H9 (cell line): ENCODE measurements around the gene PRTFDC1. TPM values are rescaled to one million over a fixed set of nuclear protein-coding genes. Genes with fewer than 3 reads are reported as not detected.
"Not testable (repeated sequence)": the region's sequence is repeated elsewhere in the genome, so short reads cannot be mapped to it uniquely, and the experiment has no call there.

Experiments
- DNase-seq: peaks from one replicate; pipeline ENCODE4 v3.0.0-alpha.2; 2017
- H2AFZ ChIP-seq: one replicate; pipeline ENCODE4 v1.6.1; 2013; ENCODE audit warnings: mild to moderate bottlenecking, low read length, control low read depth, moderate library complexity
- H2AK5ac ChIP-seq: 2 replicates; pipeline ENCODE4 v1.6.1; 2013; ENCODE audit warnings: low read length, control low read depth, mixed read lengths; ENCODE audit not compliant: insufficient read length
- H2BK120ac ChIP-seq: one replicate; pipeline ENCODE4 v1.6.1; 2013; ENCODE audit warnings: low read depth, mild to moderate bottlenecking, low read length, control low read depth, inconsistent platforms; ENCODE audit not compliant: poor library complexity, severe bottlenecking
- H2BK12ac ChIP-seq: 2 replicates; pipeline ENCODE4 v1.6.1; 2013; ENCODE audit warnings: low read length, control low read depth, mixed read lengths, low read depth; ENCODE audit not compliant: insufficient read length
- H2BK15ac ChIP-seq: 2 replicates; pipeline ENCODE4 v1.6.1; 2013; ENCODE audit warnings: low read depth, low read length, control low read depth
- H2BK20ac ChIP-seq: one replicate; pipeline ENCODE4 v1.6.1; 2013; ENCODE audit warnings: low read depth, mild to moderate bottlenecking, low read length, control low read depth, inconsistent platforms; ENCODE audit not compliant: poor library complexity, severe bottlenecking
- H2BK5ac ChIP-seq: 2 replicates; pipeline ENCODE4 v1.6.1; 2013; ENCODE audit warnings: low read length, control low read depth, mixed read lengths; ENCODE audit not compliant: insufficient read length
- H3K14ac ChIP-seq: 2 replicates; pipeline ENCODE4 v1.6.1; 2013; ENCODE audit warnings: low read length, control low read depth; ENCODE audit not compliant: insufficient read depth
- H3K18ac ChIP-seq: 2 replicates; pipeline ENCODE4 v1.6.1; 2013; ENCODE audit warnings: low read depth, mild to moderate bottlenecking, mixed read lengths, low read length, control low read depth; ENCODE audit not compliant: insufficient read length
- H3K23ac ChIP-seq: 2 replicates; pipeline ENCODE4 v1.6.1; 2013; ENCODE audit warnings: low read length, control low read depth, mixed read lengths, low read depth; ENCODE audit not compliant: insufficient read length
- H3K23me2 ChIP-seq: 2 replicates; pipeline ENCODE4 v1.6.1; 2013; ENCODE audit warnings: low read depth, mild to moderate bottlenecking, mixed read lengths, low read length, control low read depth; ENCODE audit not compliant: insufficient read length, poor library complexity, severe bottlenecking
- H3K27ac ChIP-seq: 2 replicates; pipeline ENCODE4 v1.5.1; 2013; ENCODE audit warnings: low read length, control low read depth, mixed read lengths, low read depth; ENCODE audit not compliant: insufficient read length
- H3K27me3 ChIP-seq: 2 replicates; pipeline ENCODE4 v1.6.1; 2013; ENCODE audit warnings: low read length, control low read depth, inconsistent platforms; ENCODE audit not compliant: insufficient read depth
- H3K4ac ChIP-seq: 2 replicates; pipeline ENCODE4 v1.6.1; 2013; ENCODE audit warnings: low read depth, mild to moderate bottlenecking, control low read depth, inconsistent platforms, low read length, moderate library complexity
- H3K4me1 ChIP-seq: 2 replicates; pipeline ENCODE4 v1.6.1; 2013; ENCODE audit warnings: low read length, control low read depth, inconsistent platforms; ENCODE audit not compliant: insufficient read depth
- H3K4me2 ChIP-seq: 2 replicates; pipeline ENCODE4 v1.6.1; 2013; ENCODE audit warnings: low read length, control low read depth, mixed read lengths; ENCODE audit not compliant: insufficient read length, insufficient read depth
- H3K56ac ChIP-seq: 2 replicates; pipeline ENCODE4 v1.6.1; 2013; ENCODE audit warnings: low read depth, mild to moderate bottlenecking, mixed read lengths, low read length, control low read depth; ENCODE audit not compliant: insufficient read length
- H3K79me1 ChIP-seq: 2 replicates; pipeline ENCODE4 v1.6.1; 2013; ENCODE audit warnings: low read depth, mild to moderate bottlenecking, moderate library complexity, low read length, control low read depth, inconsistent platforms; ENCODE audit not compliant: insufficient read depth, poor library complexity, severe bottlenecking
- H3K79me2 ChIP-seq: 2 replicates; pipeline ENCODE4 v1.6.1; 2013; ENCODE audit warnings: low read length, control low read depth, inconsistent platforms; ENCODE audit not compliant: insufficient read depth
- H3K9ac ChIP-seq: 2 replicates; pipeline ENCODE4 v1.6.1; 2013; ENCODE audit warnings: low read length, control low read depth, mixed read lengths; ENCODE audit not compliant: insufficient read length; ENCODE audit errors: extremely low read depth
- H3K9me3 ChIP-seq: one replicate; pipeline ENCODE4 v1.6.1; 2013; ENCODE audit warnings: low read depth, low read length, inconsistent platforms; ENCODE audit not compliant: control insufficient read depth
- H3T11ph ChIP-seq: one replicate; pipeline ENCODE4 v1.6.1; 2013; ENCODE audit warnings: mild to moderate bottlenecking, low read length, control low read depth, inconsistent platforms
- H4K20me1 ChIP-seq: one replicate; pipeline ENCODE4 v1.6.1; 2013; ENCODE audit not compliant: control insufficient read depth, insufficient read length, insufficient read depth
- H4K5ac ChIP-seq: 2 replicates; pipeline ENCODE4 v1.6.1; 2013; ENCODE audit warnings: low read depth, mild to moderate bottlenecking, mixed read lengths, low read length, control low read depth; ENCODE audit not compliant: insufficient read length
- H4K8ac ChIP-seq: replicated peaks from 2 replicates; pipeline ENCODE4 v1.6.1; 2013; ENCODE audit warnings: low read length, control low read depth, mixed read lengths, low read depth; ENCODE audit not compliant: insufficient read length
- H4K91ac ChIP-seq: 2 replicates; pipeline ENCODE4 v1.6.1; 2013; ENCODE audit warnings: low read depth, mild to moderate bottlenecking, moderate library complexity, mixed read lengths, low read length, control low read depth; ENCODE audit not compliant: insufficient read length
- H3K27ac Mint-ChIP-seq, 3 experiments: 2 replicates in 2 of 3; 3 replicates in 1 of 3; pipeline ENCODE4 v1.8.0; 2020 to 2021; ENCODE audit warnings: mixed read lengths in 3 of 3, mild to moderate bottlenecking in 1 of 3, moderate library complexity in 1 of 3
- H3K27me3 Mint-ChIP-seq: 2 replicates; pipeline ENCODE4 v1.8.0; 2021; ENCODE audit warnings: low read depth, mild to moderate bottlenecking, moderate library complexity, mixed read lengths
- H3K36me3 Mint-ChIP-seq, 3 experiments: 2 replicates in 2 of 3; 3 replicates in 1 of 3; pipeline ENCODE4 v1.8.0; 2020 to 2021; ENCODE audit warnings: low read depth in 3 of 3, mixed read lengths in 3 of 3; ENCODE audit not compliant: insufficient read depth in 1 of 3
- H3K4me1 Mint-ChIP-seq, 2 experiments: 2 replicates each; pipeline ENCODE4 v1.8.0; 2020; ENCODE audit warnings: mixed read lengths in 2 of 2
- H3K4me3 Mint-ChIP-seq, 2 experiments: 2 replicates in 1 of 2; 3 replicates in 1 of 2; pipeline ENCODE4 v1.8.0; 2020 to 2021; ENCODE audit warnings: mild to moderate bottlenecking in 2 of 2, mixed read lengths in 2 of 2, moderate library complexity in 1 of 2
- H3K9me3 Mint-ChIP-seq, 2 experiments: 2 replicates in 1 of 2; 3 replicates in 1 of 2; pipeline ENCODE4 v1.8.0; 2020; ENCODE audit warnings: mild to moderate bottlenecking in 2 of 2, mixed read lengths in 2 of 2, moderate library complexity in 1 of 2
- CTCF ChIP-seq: fragments of 200-600 bp; sonication (generic); conservative IDR thresholded peaks from 3 replicates; pipeline ENCODE4 v1.8.0; 2021; ENCODE audit warnings: antibody characterized with exemption, mild to moderate bottlenecking
- WGBS: extraction: QIAGEN DNeasy Blood & Tissue Kit; methylation state at CpG from one replicate; pipeline ENCODE4 v1.1.7; 2013; ENCODE audit warnings: missing lambda C conversion rate, low lambda C conversion rate, mixed read lengths; ENCODE audit not compliant: insufficient read length; ENCODE audit errors: extremely low coverage; 5-methylcytosine and 5-hydroxymethylcytosine counted together
- total RNA-seq: library from RNA; stranded (reverse); gene quantifications from 2 replicates; pipeline ENCODE4 v1.2.1, GENCODE V29; 2021

The PRTFDC1 gene
- total RNA-seq, 1 experiment from 2014 or later, result 7.5 TPM

DNA sequence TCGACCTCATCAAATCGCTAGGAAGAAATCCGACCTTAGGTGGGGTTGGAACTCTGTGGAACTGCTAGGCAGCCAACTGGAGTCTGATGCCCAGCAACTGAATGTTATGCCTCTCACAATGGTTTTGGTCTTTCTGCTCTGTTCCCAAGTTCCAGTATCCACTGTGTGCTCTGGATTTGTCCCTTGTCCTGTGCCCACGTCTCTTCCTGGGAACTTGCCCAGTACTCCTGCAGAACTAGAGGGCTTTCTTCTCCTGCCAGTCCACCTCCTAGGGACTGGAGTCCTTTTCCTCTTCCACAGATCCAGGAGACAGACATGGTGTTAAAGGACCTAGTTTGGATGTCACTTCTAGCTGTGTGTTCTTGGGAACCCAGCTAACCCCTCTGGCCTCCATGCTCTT lies 26.6 kb downstream of the PRTFDC1 start:
- Histone ChIP-seq H3K4ac (no peak overlapping the region), H3K79me2 (no peaks in the 10 kb centered on the region), H2BK15ac (no peak overlapping the region), H2AK5ac (no peak overlapping the region), H4K8ac (no peak overlapping the region), H3K23me2 (no peaks in the 10 kb centered on the region), H3K4me2 (no peak overlapping the region), H4K20me1 (no peaks in the 10 kb centered on the region), H2BK12ac (no peak overlapping the region), H3K27me3 (no peaks in the 10 kb centered on the region), H3K4me1 (peaks cover 4% of the 10 kb centered on the region; the same call in 1 of the 2 replicates), H3K14ac (no peak overlapping the region), H3K9ac (no peak overlapping the region), H2AFZ (no peak overlapping the region), H2BK120ac (no peak overlapping the region), H3T11ph (no peak overlapping the region), H3K27ac (no peak overlapping the region), H4K91ac (no peak overlapping the region), H4K5ac (no peak overlapping the region), H3K23ac (no peak overlapping the region), H3K79me1 (no peaks in the 10 kb centered on the region), H2BK20ac (no peak overlapping the region), H3K56ac (no peak overlapping the region), H3K18ac (no peak overlapping the region), H3K9me3 (no peaks in the 10 kb centered on the region), H2BK5ac (no peak overlapping the region)
- Mint-ChIP-seq H3K4me1 (peaks cover 8 to 13% of the 10 kb centered on the region in 2 experiments), H3K27me3 (no peaks in the 10 kb centered on the region), H3K27ac (no peak overlapping the region), H3K36me3 (peaks cover 10 to 32% (median 19%) of the 10 kb centered on the region in 3 experiments), H3K9me3 (peaks cover 15 to 22% of the 10 kb centered on the region in 2 experiments), H3K4me3 (no peak overlapping the region)
- no CpG with 5 or more reads among the region's 4 CpGs for WGBS
- DNase-seq, result no peak
- TF ChIP-seq CTCF, result no peak

- H4K8ac ChIP-seq, H4K91ac ChIP-seq, H2BK20ac ChIP-seq, H3K56ac ChIP-seq, H2BK120ac ChIP-seq, DNase-seq, H2BK15ac ChIP-seq, H3K27ac Mint-ChIP-seq, H3K27ac ChIP-seq, H2AFZ ChIP-seq, H3K9ac ChIP-seq, H3K4ac ChIP-seq, H2BK12ac ChIP-seq, H3K23me2 ChIP-seq, H4K20me1 ChIP-seq, H2BK5ac ChIP-seq, H3K27me3 ChIP-seq, H3K79me2 ChIP-seq, H3K23ac ChIP-seq, H3T11ph ChIP-seq, H3K14ac ChIP-seq, H2AK5ac ChIP-seq, H3K4me1 ChIP-seq, H3K9me3 ChIP-seq, H3K4me2 ChIP-seq, H3K4me3 Mint-ChIP-seq, H3K18ac ChIP-seq, H4K5ac ChIP-seq, H3K27me3 Mint-ChIP-seq, H3K79me1 ChIP-seq: not testable (repeated sequence)
- Mint-ChIP-seq H3K9me3 (peaks cover 19 to 26% of the 10 kb centered on the region in 2 experiments), H3K36me3 (peaks cover 13 to 40% (median 22%) of the 10 kb centered on the region in 3 experiments), H3K4me1 (peaks cover 8 to 13% of the 10 kb centered on the region in 2 experiments)
These were observed 27.9 kb downstream of the PRTFDC1 start for GRCh38 chr10:24924483-24924882.
